ENCODE measurements around the gene SMIM26. TPM values are rescaled to one million over a fixed set of nuclear protein-coding genes. Genes with fewer than 3 reads are reported as not detected.

Gene SMIM26
- total and polyA plus RNA-seq, 2 of the 13 experiments (the other 11 are each of a cell fraction or from before 2014, with no cell fraction given) = 214 to 249 TPM

DNA sequence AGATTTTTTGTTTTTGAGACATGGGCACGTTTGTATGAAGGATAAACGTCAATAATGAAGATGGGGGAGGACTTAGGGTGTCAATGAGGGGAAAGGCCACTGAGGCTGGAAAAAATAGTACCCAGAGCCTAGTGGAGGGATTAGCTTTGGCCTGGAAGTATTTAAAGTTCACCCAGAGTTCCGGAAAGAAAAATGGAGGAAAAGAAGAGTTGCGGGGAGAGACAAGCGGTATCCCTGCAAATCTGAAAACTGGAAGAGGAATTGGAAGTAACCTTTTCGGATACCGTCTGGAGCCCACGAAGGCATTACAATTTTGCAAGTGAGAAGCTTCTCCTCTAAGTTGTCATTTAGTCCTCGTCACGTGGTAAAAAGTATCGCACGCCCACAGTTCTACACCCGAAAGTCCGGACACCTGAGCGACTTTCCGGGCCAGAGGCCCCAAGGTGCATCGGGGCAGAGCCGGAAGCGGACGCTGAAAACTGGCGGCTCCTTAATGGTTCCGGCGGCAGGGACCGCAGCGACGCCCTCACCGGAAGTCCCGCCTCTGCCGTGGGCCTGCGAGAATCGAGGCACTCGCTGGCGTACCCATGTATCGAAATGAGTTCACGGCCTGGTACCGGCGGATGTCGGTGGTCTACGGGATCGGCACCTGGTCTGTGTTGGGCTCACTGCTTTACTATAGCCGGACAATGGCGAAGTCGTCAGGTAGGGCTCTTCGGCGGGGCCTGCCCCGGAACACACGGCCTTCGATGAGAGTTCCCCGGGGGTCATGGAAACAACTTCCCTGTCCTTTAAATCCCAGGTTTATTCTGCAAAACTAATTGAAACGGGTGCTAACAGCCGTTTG, at the start of gene SMIM26 (continued):
- TF ChIP-seq ZNF235 (CRISPR knock-in tag; IDR thresholded peaks at IDR 0.05; ENCODE audit: borderline replicate concordance) (no peak), DZIP1 (CRISPR knock-in tag; IDR thresholded peaks at IDR 0.05) (peak; percentile 41; the same call in 1 of the 2 replicates), BORCS8-MEF2B (CRISPR knock-in tag; IDR thresholded peaks at IDR 0.05) (peak; percentile 89), SP2 (CRISPR knock-in tag; IDR thresholded peaks at IDR 0.05) (peak; percentile 98), NR2C2 (CRISPR knock-in tag; IDR thresholded peaks at IDR 0.05; ENCODE audit: borderline replicate concordance) (peak; percentile 98), SKI (IDR thresholded peaks at IDR 0.05; ENCODE audit: partially characterized antibody) (no peak), ATF7-NPFF (CRISPR knock-in tag; IDR thresholded peaks at IDR 0.05; ENCODE audit: low read depth) (peak; percentile 95), RFX1 (IDR thresholded peaks at IDR 0.05) (no peak), FOSL1 (CRISPR knock-in tag; IDR thresholded peaks at IDR 0.05; ENCODE audit: borderline replicate concordance) (no peak), PLRG1 (conservative IDR thresholded peaks at IDR 0.05) (no peak), ZNF136 (CRISPR knock-in tag; IDR thresholded peaks at IDR 0.05; ENCODE audit: low read depth) (no peak; the same call in none of the 2 replicates), ARNT2 (CRISPR knock-in tag; IDR thresholded peaks at IDR 0.05; ENCODE audit: low read depth) (peak; percentile 96), ZNF776 (CRISPR knock-in tag; IDR thresholded peaks at IDR 0.05) (peak; percentile 85), ZNF253 (CRISPR knock-in tag; IDR thresholded peaks at IDR 0.05; ENCODE audit: borderline replicate concordance) (peak; percentile 61; the same call in 1 of the 2 replicates), CHCHD3 (CRISPR knock-in tag; IDR thresholded peaks at IDR 0.05) (peak; percentile 72; the same call in 1 of the 2 replicates), TCF7L2 (IDR thresholded peaks at IDR 0.05; ENCODE audit: low read depth, low read length) (no peak), ZFP41 (CRISPR knock-in tag; IDR thresholded peaks at IDR 0.05; ENCODE audit: borderline replicate concordance) (0 out of 2 replicates have a peak, but pooled peaks have one; percentile 93), TBX3 (IDR thresholded peaks at IDR 0.05; ENCODE audit: borderline replicate concordance) (peak; percentile 80), MYNN (CRISPR knock-in tag; IDR thresholded peaks at IDR 0.05; ENCODE audit: low read depth) (no peak; the same call in 1 of the 2 replicates), HDAC1 (CRISPR knock-in tag; IDR thresholded peaks at IDR 0.05) (peak; percentile 95), ZNF777 (CRISPR knock-in tag; IDR thresholded peaks at IDR 0.05) (peak; percentile 75; the same call in 1 of the 2 replicates), CHD4 (IDR thresholded peaks at IDR 0.05; ENCODE audit: borderline replicate concordance, low read length) (no peak), GZF1 (CRISPR knock-in tag; IDR thresholded peaks at IDR 0.05) (peak; percentile 85)
- TF ChIP-seq, protein P1, sequence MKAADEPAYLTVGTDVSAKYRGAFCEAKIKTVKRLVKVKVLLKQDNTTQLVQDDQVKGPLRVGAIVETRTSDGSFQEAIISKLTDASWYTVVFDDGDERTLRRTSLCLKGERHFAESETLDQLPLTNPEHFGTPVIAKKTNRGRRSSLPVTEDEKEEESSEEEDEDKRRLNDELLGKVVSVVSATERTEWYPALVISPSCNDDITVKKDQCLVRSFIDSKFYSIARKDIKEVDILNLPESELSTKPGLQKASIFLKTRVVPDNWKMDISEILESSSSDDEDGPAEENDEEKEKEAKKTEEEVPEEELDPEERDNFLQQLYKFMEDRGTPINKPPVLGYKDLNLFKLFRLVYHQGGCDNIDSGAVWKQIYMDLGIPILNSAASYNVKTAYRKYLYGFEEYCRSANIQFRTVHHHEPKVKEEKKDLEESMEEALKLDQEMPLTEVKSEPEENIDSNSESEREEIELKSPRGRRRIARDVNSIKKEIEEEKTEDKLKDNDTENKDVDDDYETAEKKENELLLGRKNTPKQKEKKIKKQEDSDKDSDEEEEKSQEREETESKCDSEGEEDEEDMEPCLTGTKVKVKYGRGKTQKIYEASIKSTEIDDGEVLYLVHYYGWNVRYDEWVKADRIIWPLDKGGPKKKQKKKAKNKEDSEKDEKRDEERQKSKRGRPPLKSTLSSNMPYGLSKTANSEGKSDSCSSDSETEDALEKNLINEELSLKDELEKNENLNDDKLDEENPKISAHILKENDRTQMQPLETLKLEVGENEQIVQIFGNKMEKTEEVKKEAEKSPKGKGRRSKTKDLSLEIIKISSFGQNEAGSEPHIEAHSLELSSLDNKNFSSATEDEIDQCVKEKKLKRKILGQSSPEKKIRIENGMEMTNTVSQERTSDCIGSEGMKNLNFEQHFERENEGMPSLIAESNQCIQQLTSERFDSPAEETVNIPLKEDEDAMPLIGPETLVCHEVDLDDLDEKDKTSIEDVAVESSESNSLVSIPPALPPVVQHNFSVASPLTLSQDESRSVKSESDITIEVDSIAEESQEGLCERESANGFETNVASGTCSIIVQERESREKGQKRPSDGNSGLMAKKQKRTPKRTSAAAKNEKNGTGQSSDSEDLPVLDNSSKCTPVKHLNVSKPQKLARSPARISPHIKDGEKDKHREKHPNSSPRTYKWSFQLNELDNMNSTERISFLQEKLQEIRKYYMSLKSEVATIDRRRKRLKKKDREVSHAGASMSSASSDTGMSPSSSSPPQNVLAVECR (CRISPR knock-in tag; IDR thresholded peaks at IDR 0.05; ENCODE audit: borderline replicate concordance) = peak; percentile 99

Measured in HepG2 (cell line).